ENCODE data around the gene ZNF236.
"Not testable (repeated sequence)": the region's sequence is repeated elsewhere in the genome, so short reads cannot be mapped to it uniquely, and the experiment has no call there.

ZNF236 gene

DNA sequence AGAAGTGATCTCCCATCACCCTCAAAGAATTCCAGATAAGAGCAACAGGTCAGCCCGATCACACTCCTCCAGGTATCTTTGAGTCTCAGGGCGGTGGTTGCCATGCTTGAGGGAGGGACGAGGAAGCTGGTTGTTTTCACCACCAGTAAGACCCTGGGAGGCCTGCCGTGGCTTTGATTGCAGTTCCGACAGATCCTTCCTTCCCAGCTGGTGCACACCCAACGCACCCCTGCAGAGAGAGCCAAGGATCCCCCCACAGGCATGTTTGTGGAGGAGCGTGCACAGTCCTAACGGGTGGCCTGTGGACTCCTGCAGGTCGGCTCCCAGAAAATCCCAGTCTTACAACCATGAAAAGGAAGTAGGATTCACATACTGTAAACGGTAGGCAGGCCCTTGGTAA, 13.8 kb upstream of the ZNF236 start:
- H3K27ac ChIP-seq: no peak overlapping the region
- TF ChIP-seq, protein P1, sequence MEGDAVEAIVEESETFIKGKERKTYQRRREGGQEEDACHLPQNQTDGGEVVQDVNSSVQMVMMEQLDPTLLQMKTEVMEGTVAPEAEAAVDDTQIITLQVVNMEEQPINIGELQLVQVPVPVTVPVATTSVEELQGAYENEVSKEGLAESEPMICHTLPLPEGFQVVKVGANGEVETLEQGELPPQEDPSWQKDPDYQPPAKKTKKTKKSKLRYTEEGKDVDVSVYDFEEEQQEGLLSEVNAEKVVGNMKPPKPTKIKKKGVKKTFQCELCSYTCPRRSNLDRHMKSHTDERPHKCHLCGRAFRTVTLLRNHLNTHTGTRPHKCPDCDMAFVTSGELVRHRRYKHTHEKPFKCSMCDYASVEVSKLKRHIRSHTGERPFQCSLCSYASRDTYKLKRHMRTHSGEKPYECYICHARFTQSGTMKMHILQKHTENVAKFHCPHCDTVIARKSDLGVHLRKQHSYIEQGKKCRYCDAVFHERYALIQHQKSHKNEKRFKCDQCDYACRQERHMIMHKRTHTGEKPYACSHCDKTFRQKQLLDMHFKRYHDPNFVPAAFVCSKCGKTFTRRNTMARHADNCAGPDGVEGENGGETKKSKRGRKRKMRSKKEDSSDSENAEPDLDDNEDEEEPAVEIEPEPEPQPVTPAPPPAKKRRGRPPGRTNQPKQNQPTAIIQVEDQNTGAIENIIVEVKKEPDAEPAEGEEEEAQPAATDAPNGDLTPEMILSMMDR (IDR thresholded peaks at IDR 0.05): no peak
- no peak for TF ChIP-seq ZFX (IDR thresholded peaks at IDR 0.05; ENCODE audit: borderline replicate concordance)

DNA sequence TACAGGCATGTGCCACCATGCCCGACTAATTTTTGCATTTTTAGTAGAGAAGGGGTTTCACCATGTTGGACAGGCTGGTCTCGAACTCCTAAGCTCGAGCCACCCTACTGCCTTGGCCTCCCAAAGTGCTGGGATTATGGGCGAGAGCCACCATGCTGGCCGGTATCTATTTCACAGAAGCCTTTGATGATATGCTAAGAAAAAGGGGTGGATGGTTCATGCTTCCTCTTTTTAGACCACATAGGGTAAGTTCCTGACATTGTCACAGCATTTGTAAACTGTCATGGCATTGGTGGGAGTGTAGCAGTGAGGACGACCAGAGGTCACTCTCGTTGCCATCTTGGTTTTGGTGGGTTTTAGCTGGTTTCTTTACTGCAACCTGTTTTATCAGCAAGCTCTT, 10.8 kb upstream of the ZNF236 start:
- not testable (repeated sequence) for H3K27ac ChIP-seq

DNA sequence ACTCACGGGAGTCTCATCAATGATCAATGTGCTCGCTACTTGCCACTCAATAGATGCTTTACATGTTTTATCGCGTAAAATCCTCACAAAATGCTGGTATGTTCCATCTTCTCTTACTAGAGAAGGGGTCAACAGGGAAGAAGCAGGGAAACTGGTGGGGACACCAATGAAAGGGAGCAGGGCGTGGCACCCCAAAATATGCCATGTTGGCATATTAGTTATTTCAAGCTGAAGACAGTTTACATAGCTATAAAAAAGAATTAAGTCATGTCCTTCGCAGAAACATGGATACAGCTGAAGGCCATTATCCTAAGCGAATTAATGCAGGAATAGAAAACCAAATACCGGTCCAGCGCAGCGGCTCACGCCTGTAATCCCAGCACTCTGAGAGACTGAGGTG, 8.1 kb upstream of the ZNF236 start:
- no peak overlapping the region for H3K27ac ChIP-seq
- TF ChIP-seq, protein P1 (IDR thresholded peaks at IDR 0.05): no peak
- TF ChIP-seq ZFX (IDR thresholded peaks at IDR 0.05; ENCODE audit: borderline replicate concordance): no peak

DNA sequence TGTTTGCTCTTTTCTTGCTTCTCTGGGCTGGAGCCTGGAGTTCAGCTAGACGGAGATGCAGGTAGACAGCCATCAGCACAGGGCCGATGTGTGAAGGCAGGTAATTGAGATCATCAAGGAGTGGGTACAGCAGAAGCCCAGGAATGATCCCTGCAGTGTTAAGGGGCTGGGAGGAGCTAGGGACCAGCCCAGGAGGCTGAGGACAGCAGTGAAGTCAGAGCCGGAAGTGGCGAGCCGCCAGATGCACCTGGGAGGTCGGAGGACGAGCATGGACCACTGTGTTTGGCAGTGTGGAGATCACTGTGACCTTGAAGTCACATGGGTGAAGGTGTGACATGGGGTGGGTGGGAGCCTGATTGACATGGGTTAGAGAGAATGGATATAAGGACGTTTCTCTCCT, 6.2 kb upstream of the ZNF236 start:
- TF ChIP-seq, protein P1 (IDR thresholded peaks at IDR 0.05): no peak
- TF ChIP-seq ZFX (IDR thresholded peaks at IDR 0.05; ENCODE audit: borderline replicate concordance): no peak

DNA sequence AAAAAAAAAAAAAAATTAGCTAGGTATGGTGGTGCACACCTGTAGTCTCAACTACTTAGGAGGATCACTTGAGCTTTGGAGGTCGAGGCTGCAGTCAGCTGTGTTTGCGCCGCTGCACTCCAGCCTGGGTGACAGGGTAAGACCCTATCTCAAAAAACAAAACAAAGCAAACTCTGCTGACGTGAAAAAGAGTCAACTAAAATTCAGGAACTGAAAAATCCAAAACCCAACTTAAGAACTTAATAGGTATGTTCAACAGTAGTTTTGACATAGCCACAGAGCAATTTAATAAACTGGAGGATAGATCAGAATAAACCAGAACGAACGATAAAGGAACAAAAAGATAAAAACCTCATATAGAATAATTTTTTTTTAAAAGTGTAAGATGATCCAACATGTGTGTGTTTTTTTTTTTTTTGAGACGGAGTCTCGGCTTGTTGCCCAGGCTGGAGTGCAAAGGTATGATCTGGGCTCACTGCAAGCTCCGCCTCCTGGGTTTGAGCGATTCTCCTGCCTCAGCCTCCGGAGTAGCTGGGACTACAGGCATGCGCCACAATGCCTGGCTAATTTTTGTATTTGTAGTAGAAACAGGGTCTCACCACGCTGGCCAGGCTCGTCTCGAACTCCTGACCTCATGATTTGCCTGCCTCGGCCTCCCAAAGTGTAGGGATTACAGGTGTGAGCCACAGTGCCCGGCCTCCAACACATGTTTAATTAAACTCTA, 4.3 kb upstream of the ZNF236 start:
- TF ChIP-seq, protein P1 (IDR thresholded peaks at IDR 0.05): no peak
- TF ChIP-seq ZFX (IDR thresholded peaks at IDR 0.05; ENCODE audit: borderline replicate concordance): no peak

More for the DNA sequence above, 6.2 kb upstream of the ZNF236 start:
- no peak overlapping the region for H3K27ac ChIP-seq

DNA sequence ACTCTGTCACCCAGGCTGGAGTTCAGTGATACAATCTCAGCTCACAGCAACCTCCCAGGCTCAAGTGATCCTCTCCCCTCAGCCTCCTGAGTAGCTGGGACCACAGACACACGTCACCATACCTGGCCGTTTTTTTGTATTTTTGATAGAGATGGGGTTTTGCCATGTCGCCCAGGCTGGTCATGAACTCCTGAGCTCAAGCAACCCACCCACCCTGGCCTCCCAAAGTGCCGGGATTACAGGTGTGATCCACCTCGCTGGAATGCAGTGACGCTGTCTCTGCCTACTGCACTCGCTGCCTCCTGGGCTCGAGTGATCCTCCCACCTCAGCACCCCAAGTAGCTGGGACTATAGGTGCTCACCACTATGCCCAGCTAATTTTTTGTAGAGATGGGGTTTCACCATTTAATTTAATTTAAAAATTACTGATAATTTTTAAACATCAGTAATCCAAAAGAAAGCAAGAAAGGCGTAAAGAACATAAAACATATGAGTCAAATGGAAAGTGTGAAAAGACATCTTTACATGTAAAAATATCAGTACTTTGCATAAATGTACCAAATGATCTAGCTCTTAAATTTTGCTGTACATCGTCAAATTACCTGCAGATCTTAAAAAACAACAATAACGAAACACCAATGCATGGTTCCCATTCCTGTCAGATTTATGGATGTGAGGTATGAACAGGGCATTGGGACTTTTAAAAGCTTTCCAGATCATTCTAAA, 2.8 kb upstream of the ZNF236 start:
- TF ChIP-seq ZFX (IDR thresholded peaks at IDR 0.05; ENCODE audit: borderline replicate concordance): no peak
- TF ChIP-seq, protein P1 (IDR thresholded peaks at IDR 0.05): no peak
- H3K27ac ChIP-seq: no peak overlapping the region

More for the DNA sequence above, 4.3 kb upstream of the ZNF236 start:
- no peak overlapping the region for H3K27ac ChIP-seq

DNA sequence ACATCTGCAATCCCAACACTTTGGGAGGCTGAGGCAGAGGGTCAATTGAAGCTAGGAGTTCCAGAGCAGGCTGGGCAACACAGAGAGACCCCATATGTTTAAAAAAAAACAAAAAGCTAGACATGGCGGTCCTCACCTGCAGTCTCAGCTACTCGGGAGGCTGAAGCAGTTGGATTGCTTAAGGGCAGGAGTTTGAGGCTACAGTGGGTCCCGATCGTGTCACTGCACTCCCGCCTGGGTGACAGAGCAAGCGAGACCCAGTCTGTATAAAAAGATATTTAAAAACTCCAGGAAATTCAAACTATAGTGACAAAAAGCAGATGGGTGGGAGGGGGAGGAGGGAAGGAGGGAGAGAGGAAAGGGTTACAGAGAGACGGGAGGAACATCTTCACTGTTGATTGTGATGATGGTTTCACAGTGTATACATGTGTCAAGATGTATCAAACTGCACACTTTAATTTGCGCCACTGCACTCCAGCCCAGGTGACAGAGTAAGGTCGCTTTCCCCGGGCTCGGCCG, 942 bp upstream of the ZNF236 start:
- peak overlapping the region; percentile 94 for H3K27ac ChIP-seq

More for the DNA sequence above, 942 bp upstream of the ZNF236 start:
- TF ChIP-seq, protein P1 (IDR thresholded peaks at IDR 0.05): no peak
- TF ChIP-seq ZFX (IDR thresholded peaks at IDR 0.05; ENCODE audit: borderline replicate concordance): no peak

All from 22Rv1 (cell line).